HepG2 (cell line): Measurements from ENCODE around the gene CFAP100. TPM values are rescaled to one million over a fixed set of nuclear protein-coding genes. Genes with fewer than 3 reads are reported as not detected.

ENCODE experiments used
- ATAC-seq: fragments of 200-7000 bp; cut with Tn5 transposase; 3 replicates; pipeline ENCODE4 v1.9.1; 2020; ENCODE audit warnings: mild to moderate bottlenecking, moderate library complexity
- BruUV-seq: library from RNA; stranded (reverse); fragments of 400-500 nt; replicated peaks from 2 replicates; lab custom pipeline; 2021; lab: Mats Ljungman, UMichigan
- CTCF ChIA-PET: fragments of 300-600 bp; formaldehyde crosslinking; extraction: SDS; loops from one replicate; lab custom pipeline; 2021; ENCODE audit warnings: low total read pairs, inconsistent platforms, low intra/inter-chr PET ratio; lab: Yijun Ruan, JAX
- POLR2A ChIA-PET: fragments of 350-600 bp; sonication (Branson Sonifier 250); formaldehyde crosslinking; loops from one replicate; lab custom pipeline; 2020; ENCODE audit warnings: antibody characterized with exemption, inconsistent platforms; lab: Yijun Ruan, JAX
- DNase-seq: peaks from one replicate; pipeline ENCODE4 v3.0.0-alpha.2; 2015; ENCODE audit warnings: low spot score
- FAIRE-seq: peaks from 3 replicates; lab custom pipeline; 2011; peaks lifted over from hg19 to GRCh38; lab: Jason Lieb, UNC
- H2AFZ ChIP-seq: one replicate; pipeline ENCODE4 v1.6.1; 2011; ENCODE audit warnings: low read length, inconsistent platforms
- H3K27ac ChIP-seq: fragments of 300-600 bp; 3 replicates; pipeline ENCODE4 v1.8.0; 2011; ENCODE audit warnings: mixed run types, mild to moderate bottlenecking, mixed read lengths, low read length, inconsistent platforms; ENCODE audit not compliant: insufficient read depth; ENCODE audit errors: extremely low read length
- H3K27me3 ChIP-seq, 2 experiments: fragments of 200-600 bp in 1 of 2; 2 replicates in 1 of 2; 3 replicates in 1 of 2; pipeline versions ENCODE4 v1.6.0 to v1.8.0; 2011; ENCODE audit warnings: low read length in 2 of 2, mild to moderate bottlenecking in 2 of 2, moderate library complexity in 2 of 2, inconsistent platforms in 1 of 2; ENCODE audit not compliant: insufficient read depth in 2 of 2, control insufficient read depth in 1 of 2
- H3K36me3 ChIP-seq, 2 experiments: fragments of 200-600 bp in 1 of 2; replicated peaks in 1 of 2; 2 replicates in 1 of 2; 3 replicates in 1 of 2; pipeline versions ENCODE4 v1.5.1 to v1.8.0; 2011; ENCODE audit warnings: low read length in 2 of 2, inconsistent platforms in 1 of 2; ENCODE audit not compliant: insufficient read depth in 2 of 2, control insufficient read depth in 1 of 2
- H3K4me1 ChIP-seq: 2 replicates; pipeline ENCODE4 v1.5.1; 2012; ENCODE audit warnings: low read length, inconsistent platforms; ENCODE audit not compliant: insufficient read depth
- H3K4me2 ChIP-seq: 2 replicates; pipeline ENCODE4 v1.6.0; 2011; ENCODE audit warnings: low read depth, low read length, inconsistent platforms
- H3K4me3 ChIP-seq, 3 experiments: fragments of 200-600 bp in 1 of 3; sonication (generic), shearing (Covaris generic) in 1 of 3; replicated peaks in 1 of 3; 2 replicates each; pipeline ENCODE4 v1.5.1; 2011 to 2016; ENCODE audit warnings: low read length in 3 of 3, inconsistent platforms in 2 of 3, low read depth in 2 of 3, mild to moderate bottlenecking in 2 of 3, control low read depth in 1 of 3, mixed read lengths in 1 of 3; ENCODE audit not compliant: insufficient read depth in 1 of 3
- H3K79me2 ChIP-seq: one replicate; pipeline ENCODE4 v1.6.1; 2011; ENCODE audit warnings: low read length, inconsistent platforms; ENCODE audit not compliant: insufficient read depth
- H3K9ac ChIP-seq: 2 replicates; pipeline ENCODE4 v1.6.0; 2011; ENCODE audit warnings: mild to moderate bottlenecking, low read depth, low read length, inconsistent platforms; ENCODE audit not compliant: insufficient read depth
- H3K9me3 ChIP-seq: 2 replicates; pipeline ENCODE4 v1.5.1; 2012; ENCODE audit warnings: mild to moderate bottlenecking, low read length
- H4K20me1 ChIP-seq: 2 replicates; pipeline ENCODE4 v1.6.0; 2011; ENCODE audit warnings: inconsistent platforms, mild to moderate bottlenecking, low read length, moderate library complexity; ENCODE audit not compliant: insufficient read depth
- ADNP ChIP-seq: sonication (generic); formaldehyde crosslinking; IDR thresholded peaks from 2 replicates; pipeline ENCODE4 v1.4.0; 2020; ENCODE audit warnings: missing genetic modification reagents
- CREBL2 ChIP-seq: sonication (generic); formaldehyde crosslinking; IDR thresholded peaks from 2 replicates; pipeline ENCODE4 v1.8.1; 2023; ENCODE audit warnings: missing genetic modification reagents, mild to moderate bottlenecking, borderline replicate concordance
- DR1 ChIP-seq: sonication (generic); formaldehyde crosslinking; IDR thresholded peaks from 2 replicates; pipeline ENCODE4 v1.8.0; 2021; ENCODE audit warnings: mild to moderate bottlenecking, missing genetic modification reagents, inconsistent platforms
- HDAC2 ChIP-seq: sonication (generic); formaldehyde crosslinking; IDR thresholded peaks from 2 replicates; pipeline ENCODE4 v1.4.0; 2020; ENCODE audit warnings: missing genetic modification reagents
- KLF6 ChIP-seq: IDR thresholded peaks from 2 replicates; pipeline ENCODE4 v1.8.0; 2016; ENCODE audit warnings: missing biosample characterization, missing genetic modification reagents
- MTERF4 ChIP-seq: sonication (generic); formaldehyde crosslinking; IDR thresholded peaks from 2 replicates; pipeline ENCODE4 v1.8.0; 2023; ENCODE audit warnings: mild to moderate bottlenecking, missing genetic modification reagents
- NR1H2 ChIP-seq: sonication (generic); formaldehyde crosslinking; IDR thresholded peaks from 2 replicates; pipeline ENCODE4 v1.8.1; 2022; ENCODE audit warnings: low read depth, missing genetic modification reagents, borderline replicate concordance
- SIX1 ChIP-seq: sonication (generic); formaldehyde crosslinking; IDR thresholded peaks from 2 replicates; pipeline ENCODE4 v1.4.0; 2020; ENCODE audit warnings: missing genetic modification reagents, borderline replicate concordance
- STAT6 ChIP-seq: sonication (generic); formaldehyde crosslinking; IDR thresholded peaks from 2 replicates; pipeline ENCODE4 v1.4.0; 2020; ENCODE audit warnings: missing genetic modification reagents, mild to moderate bottlenecking, borderline replicate concordance
- TFDP2 ChIP-seq: sonication (generic); formaldehyde crosslinking; IDR thresholded peaks from 2 replicates; pipeline ENCODE4 v1.4.0; 2020; ENCODE audit warnings: missing genetic modification reagents
- ZFP82 ChIP-seq: sonication (generic); formaldehyde crosslinking; IDR thresholded peaks from 2 replicates; pipeline ENCODE4 v1.5.1; 2020; ENCODE audit warnings: mild to moderate bottlenecking, missing genetic modification reagents, borderline replicate concordance
- ZNF761 ChIP-seq: sonication (generic); formaldehyde crosslinking; conservative IDR thresholded peaks from 2 replicates; pipeline ENCODE4 v1.4.0; 2020; ENCODE audit warnings: mild to moderate bottlenecking, missing genetic modification reagents
- ZNF788 ChIP-seq: sonication (generic); formaldehyde crosslinking; IDR thresholded peaks from 2 replicates; pipeline ENCODE4 v1.5.0; 2020; ENCODE audit warnings: mild to moderate bottlenecking, missing genetic modification reagents, borderline replicate concordance
- ZXDC ChIP-seq: sonication (generic); formaldehyde crosslinking; IDR thresholded peaks from 2 replicates; pipeline ENCODE4 v1.5.0; 2020; ENCODE audit warnings: mild to moderate bottlenecking, missing genetic modification reagents
- WGBS: methylation state at CpG from one replicate; pipeline ENCODE4 v1.1.6; 2017; ENCODE audit warnings: low lambda C conversion rate; 5-methylcytosine and 5-hydroxymethylcytosine counted together
- in situ Hi-C: cut with HindIII; loops from 2 replicates; pipeline ENCODE4 v1.10.0; 2017; ENCODE audit warnings: low pct_unique_long_range_greater_than_20kb; ENCODE audit not compliant: extremely low pct_ligation_motif_present
- intact Hi-C: fragments of 100-400 bp; cut with micrococcal nuclease; formaldehyde crosslinking; loops from one replicate; pipeline ENCODE4 v1.10.0; 2022; ENCODE audit not compliant: unreplicated experiment
- polyA plus RNA-seq, 8 experiments: library from polyadenylated mRNA; depleted of rRNA in 3 of 8; stranded (reverse) in 7 of 8; unstranded in 1 of 8; fragments of >200 nt; fragmentation: Illumina TruSeq in 4 of 8; extraction: Trizol in 4 of 8; gene quantifications; 2 replicates each; pipeline versions ENCODE4 v1.2.1 to v1.2.3, GENCODE V29; 2011 to 2016; ENCODE audit warnings: low read depth in 4 of 8, missing spikeins in 1 of 8, mixed read lengths in 1 of 8; ENCODE audit not compliant: insufficient read depth in 1 of 8
- total RNA-seq, 5 experiments: library from RNA; depleted of rRNA; stranded (reverse); fragments of >200 nt; fragmentation: Illumina TruSeq; extraction: Trizol; gene quantifications; 2 replicates each; pipeline ENCODE4 v1.2.3, GENCODE V29; 2016; ENCODE audit warnings: low read depth in 1 of 5

Gene CFAP100
- total and polyA plus RNA-seq, 2 of the 13 experiments (the other 11 are each of a cell fraction or from before 2014, with no cell fraction given) = 0.32 TPM; not detected in 1

GRCh38 chr3:126345641-126346460, 48.9 kb upstream of the CFAP100 start (continued):
- no peak for TF ChIP-seq ZNF788 (CRISPR knock-in tag)

GRCh38 chr3:126346466-126346865, 48.2 kb upstream of the CFAP100 start:
- Histone ChIP-seq H3K9ac (no peak overlapping the region), H3K79me2 (no peaks in the 10 kb centered on the region), H3K9me3 (no peaks in the 10 kb centered on the region), H3K36me3 (peaks cover 0 to 1% of the 10 kb centered on the region in 2 experiments; a peak in 2 of 5 replicates), H3K27ac (no peak overlapping the region), H3K4me2 (no peak overlapping the region), H2AFZ (no peak overlapping the region), H3K27me3 (no peaks in the 10 kb centered on the region), H3K4me1 (peaks cover 30% of the 10 kb centered on the region), H4K20me1 (no peaks in the 10 kb centered on the region), H3K4me3 (no peak overlapping the region)
- DNase-seq (no peak), ATAC-seq (no peak), FAIRE-seq (no peak)
- no CpG with 5 or more reads among the region's 2 CpGs for WGBS
- POLR2A ChIA-PET = no interaction called here
- CTCF ChIA-PET = no interaction called here
- in situ Hi-C loops (no loop called here), intact Hi-C loops (no loop called here)
- BruUV-seq = no TSS peak
- no peak for TF ChIP-seq ZFP82 (CRISPR knock-in tag)
- TF ChIP-seq CREBL2 (CRISPR knock-in tag) = no peak
- TF ChIP-seq KLF6 (CRISPR knock-in tag) = no peak
- TF ChIP-seq SIX1 (CRISPR knock-in tag) = no peak
- no peak for TF ChIP-seq STAT6 (CRISPR knock-in tag)
- no peak for TF ChIP-seq ADNP (CRISPR knock-in tag)
- no peak for TF ChIP-seq DR1
- TF ChIP-seq NR1H2 = no peak
- TF ChIP-seq ZNF761 (CRISPR knock-in tag) = no peak
- no peak for TF ChIP-seq HDAC2 (CRISPR knock-in tag)
- TF ChIP-seq ZXDC (CRISPR knock-in tag) = no peak
- TF ChIP-seq TFDP2 (CRISPR knock-in tag) = no peak
- TF ChIP-seq MTERF4 = no peak
